Measurements from ENCODE around the gene TPRKB.

GRCh38 chr2:73764945-73765344 lies 27.8 kb upstream of the TPRKB start:
- no peak for TF ChIP-seq CTCF (IDR thresholded peaks at IDR 0.05)
- no peak for TF ChIP-seq EZH2phosphoT487 (IDR thresholded peaks at IDR 0.05)
